ENCODE measurements around the gene CACNB3.

Gene CACNB3

DNA sequence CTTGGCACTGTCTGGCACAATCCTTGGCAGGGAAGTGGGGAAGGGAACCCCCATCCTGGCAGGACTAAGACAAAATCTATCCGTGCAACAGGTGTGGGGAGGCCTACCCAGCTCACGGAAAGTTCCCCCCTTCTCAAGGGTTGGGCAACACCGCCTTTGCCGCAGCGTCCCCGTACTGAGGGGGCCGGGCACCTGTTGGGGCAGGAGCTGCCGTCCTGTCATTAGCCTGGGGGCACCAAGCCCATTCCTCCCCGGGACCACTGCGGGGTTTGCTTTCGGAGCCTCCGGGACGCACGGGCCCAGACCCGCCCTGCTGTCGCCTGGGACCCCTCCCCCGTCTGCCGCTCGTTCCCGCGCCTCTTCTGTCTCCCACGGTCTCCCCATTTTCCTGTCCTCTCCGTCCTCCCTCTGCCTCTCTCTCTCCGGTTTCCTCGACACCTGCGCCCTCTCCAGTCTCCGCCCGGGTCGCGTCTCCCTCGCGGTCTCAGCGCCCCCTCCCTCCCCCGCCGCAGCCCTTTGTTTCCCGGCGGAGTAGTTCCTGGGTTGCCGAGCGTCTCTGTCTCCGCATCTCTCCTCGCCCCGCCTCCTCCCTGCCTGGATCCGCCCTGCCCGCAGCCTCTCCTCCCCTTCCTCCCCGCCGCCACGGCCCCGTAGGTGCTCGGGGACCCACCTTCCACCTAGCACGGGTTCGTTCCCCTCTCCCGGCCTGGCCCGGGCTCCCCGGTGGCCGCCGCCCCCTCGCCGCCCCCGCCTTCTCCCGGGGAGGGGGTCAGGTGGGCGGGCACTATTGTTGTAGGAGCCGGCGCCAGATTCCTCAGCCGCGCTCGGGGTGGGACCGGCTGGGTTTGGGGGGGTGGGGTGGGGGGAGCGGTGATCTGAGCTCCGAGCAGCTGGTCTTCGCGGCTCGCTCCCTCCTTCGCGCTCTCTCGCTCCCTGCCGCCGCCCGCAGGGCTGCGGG lies at the start of gene CACNB3:
CACNB3 (plus strand) TSS at position 624 of the 958 bp plus-strand sequence. CDS start 434 bp downstream, outside the sequence.
- TF ChIP-seq, protein P1, sequence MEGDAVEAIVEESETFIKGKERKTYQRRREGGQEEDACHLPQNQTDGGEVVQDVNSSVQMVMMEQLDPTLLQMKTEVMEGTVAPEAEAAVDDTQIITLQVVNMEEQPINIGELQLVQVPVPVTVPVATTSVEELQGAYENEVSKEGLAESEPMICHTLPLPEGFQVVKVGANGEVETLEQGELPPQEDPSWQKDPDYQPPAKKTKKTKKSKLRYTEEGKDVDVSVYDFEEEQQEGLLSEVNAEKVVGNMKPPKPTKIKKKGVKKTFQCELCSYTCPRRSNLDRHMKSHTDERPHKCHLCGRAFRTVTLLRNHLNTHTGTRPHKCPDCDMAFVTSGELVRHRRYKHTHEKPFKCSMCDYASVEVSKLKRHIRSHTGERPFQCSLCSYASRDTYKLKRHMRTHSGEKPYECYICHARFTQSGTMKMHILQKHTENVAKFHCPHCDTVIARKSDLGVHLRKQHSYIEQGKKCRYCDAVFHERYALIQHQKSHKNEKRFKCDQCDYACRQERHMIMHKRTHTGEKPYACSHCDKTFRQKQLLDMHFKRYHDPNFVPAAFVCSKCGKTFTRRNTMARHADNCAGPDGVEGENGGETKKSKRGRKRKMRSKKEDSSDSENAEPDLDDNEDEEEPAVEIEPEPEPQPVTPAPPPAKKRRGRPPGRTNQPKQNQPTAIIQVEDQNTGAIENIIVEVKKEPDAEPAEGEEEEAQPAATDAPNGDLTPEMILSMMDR (IDR thresholded peaks at IDR 0.05; ENCODE audit: insufficient read depth, low read depth, low read length, missing control alignments), result no peak
- peak within 1 kb of the TSS; percentile 60 for H3K4me3 ChIP-seq (ENCODE audit: low read length)
- DNase-seq (ENCODE audit: low read depth), result peak; percentile 64

DNA sequence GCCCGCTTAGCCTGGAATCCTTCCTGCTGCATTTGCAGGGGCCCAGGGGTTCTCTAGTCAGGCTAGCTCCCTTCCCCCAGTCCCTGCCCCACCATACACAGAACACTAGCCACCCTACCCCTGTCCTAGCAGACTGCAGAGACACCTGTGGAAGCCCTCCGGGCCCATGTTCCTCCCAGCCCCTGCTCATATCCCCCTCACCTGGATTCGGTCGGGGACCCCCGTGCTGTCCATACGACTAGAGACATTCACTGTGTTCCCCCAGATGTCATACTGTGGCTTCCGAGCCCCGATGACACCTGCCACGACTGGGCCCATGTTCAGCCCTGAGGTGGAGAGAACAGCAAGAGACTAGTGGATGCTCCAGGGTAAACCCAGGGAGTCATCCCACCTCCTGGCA lies 49.6 kb upstream of the CACNB3 start:
- no peak overlapping the region for H3K4me3 ChIP-seq (ENCODE audit: low read length)
- TF ChIP-seq, protein P1 (IDR thresholded peaks at IDR 0.05; ENCODE audit: insufficient read depth, low read depth, low read length, missing control alignments), result no peak

DNA sequence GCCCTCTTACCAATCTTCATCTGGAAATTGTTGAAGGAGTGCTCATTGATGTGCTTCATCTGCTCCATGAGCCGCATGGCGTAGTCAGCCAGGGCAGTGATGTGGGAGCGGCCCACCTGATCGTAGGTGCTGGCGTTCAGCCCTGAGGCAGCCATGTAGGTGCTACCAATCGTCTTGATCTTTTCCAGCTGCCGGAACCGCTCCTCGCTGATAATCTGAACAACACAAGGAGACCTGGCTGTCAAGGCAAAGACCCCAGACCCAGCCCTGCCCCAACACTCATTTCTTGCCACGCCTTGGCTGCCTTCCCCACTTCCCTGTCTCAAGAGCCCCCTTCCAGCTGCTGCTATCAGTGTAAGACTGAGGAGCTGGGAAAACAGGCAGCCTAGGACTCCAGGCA lies 47.5 kb upstream of the CACNB3 start:
- DNase-seq (ENCODE audit: low read depth), result no peak
- TF ChIP-seq, protein P1 (IDR thresholded peaks at IDR 0.05; ENCODE audit: insufficient read depth, low read depth, low read length, missing control alignments), result no peak
- no peak overlapping the region for H3K4me3 ChIP-seq (ENCODE audit: low read length)

More for the DNA sequence above, 49.6 kb upstream of the CACNB3 start:
- no peak for DNase-seq (ENCODE audit: low read depth)

DNA sequence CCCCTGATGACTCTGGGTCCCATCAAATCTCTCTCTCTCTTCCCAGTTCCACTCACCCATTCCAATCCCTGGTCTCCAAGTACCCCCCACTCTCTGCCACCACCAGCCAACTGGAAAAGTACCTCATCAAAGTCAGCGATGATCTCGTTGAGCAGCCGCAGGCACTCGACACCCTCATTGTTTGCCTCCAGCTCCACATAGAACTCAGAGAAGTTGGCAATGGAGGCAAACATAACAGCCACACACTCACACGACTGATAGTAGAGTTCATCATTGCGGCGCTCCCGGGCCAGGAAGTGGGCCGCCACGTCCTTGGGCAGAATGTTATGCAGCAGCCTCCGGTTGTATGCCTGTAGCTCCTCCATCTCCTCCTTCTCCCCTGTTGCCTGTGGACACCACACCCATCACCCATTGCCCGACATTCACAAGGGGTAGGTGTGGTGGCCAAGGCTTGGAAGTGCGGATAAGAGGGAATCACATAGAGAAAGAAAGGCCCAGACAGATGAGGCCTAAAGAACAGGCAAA lies 46.6 kb upstream of the CACNB3 start:
- no peak for DNase-seq (ENCODE audit: low read depth)
- TF ChIP-seq, protein P1 (IDR thresholded peaks at IDR 0.05; ENCODE audit: insufficient read depth, low read depth, low read length, missing control alignments), result no peak
- H3K4me3 ChIP-seq (ENCODE audit: low read length), result no peak overlapping the region

DNA sequence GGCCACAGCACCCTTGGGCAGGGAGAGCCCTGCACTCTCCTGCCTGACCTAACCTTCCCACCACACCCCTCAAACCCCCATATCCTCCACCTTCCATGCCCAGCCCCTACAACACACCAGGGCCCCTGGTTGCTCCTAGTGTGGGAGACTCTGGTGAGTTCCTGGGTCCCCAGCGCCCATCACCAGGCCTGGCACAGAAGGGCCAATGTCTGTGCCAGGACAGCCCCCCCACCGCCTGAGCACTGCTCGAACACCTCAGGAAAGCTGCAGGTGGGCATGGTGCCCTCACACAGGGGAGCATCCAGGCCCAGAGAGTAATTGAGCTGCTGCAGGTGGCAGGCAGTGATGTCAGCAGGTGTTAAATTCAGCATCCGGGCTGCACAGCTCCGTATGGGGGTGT lies 44.6 kb upstream of the CACNB3 start:
- H3K4me3 ChIP-seq (ENCODE audit: low read length), result no peak overlapping the region
- DNase-seq (ENCODE audit: low read depth), result no peak
- TF ChIP-seq, protein P1 (IDR thresholded peaks at IDR 0.05; ENCODE audit: insufficient read depth, low read depth, low read length, missing control alignments), result no peak

DNA sequence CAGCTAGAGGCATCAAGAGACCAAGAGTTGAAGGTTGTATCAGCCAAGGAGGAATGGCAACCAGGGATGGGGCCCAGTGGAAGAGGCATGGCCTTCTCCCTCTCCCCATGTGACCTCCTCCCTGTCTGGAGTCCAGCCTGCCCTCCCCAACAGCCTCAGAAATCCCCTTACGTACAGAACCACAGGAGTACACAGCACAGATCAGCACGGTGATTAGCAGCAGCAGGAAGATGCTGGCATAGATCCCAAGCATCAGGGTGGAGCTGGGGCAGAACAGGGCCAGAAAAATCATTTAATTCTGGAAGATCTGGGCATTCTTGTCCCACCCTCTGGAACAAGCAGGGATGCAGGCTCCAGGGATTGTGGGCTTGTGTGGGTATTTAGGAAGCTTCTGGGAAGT lies 43.8 kb upstream of the CACNB3 start:
- TF ChIP-seq, protein P1 (IDR thresholded peaks at IDR 0.05; ENCODE audit: insufficient read depth, low read depth, low read length, missing control alignments), result no peak
- H3K4me3 ChIP-seq (ENCODE audit: low read length), result no peak overlapping the region
- DNase-seq (ENCODE audit: low read depth), result no peak

Measured in epithelial cell of esophagus (primary cell).